Esophagus squamous epithelium (tissue), 5 donors: Measurements from ENCODE around the gene ACVR1B. TPM values are rescaled to one million over a fixed set of nuclear protein-coding genes. Genes with fewer than 3 reads are reported as not detected.
A peak's percentile ranks its signal among the peaks of the same experiment; 100 is the strongest.

Experiments
- DNase-seq: peaks from one replicate; lab custom pipeline; 2025; lab: John Stamatoyannopoulos, UW
- H3K27ac ChIP-seq, 4 donors: fragments of 200-600 bp; sonication (generic); one replicate each; pipeline ENCODE4 v1.5.1; 2016 to 2019; ENCODE audit warnings: mild to moderate bottlenecking in 1 of 4
- H3K27me3 ChIP-seq, 4 donors: fragments of 200-600 bp; sonication (generic); 1 replicate in 3 of 4; 2 replicates in 1 of 4; pipeline versions ENCODE4 v1.5.1 to v1.6.0; 2017 to 2021; ENCODE audit warnings: antibody characterized with exemption in 1 of 4
- H3K36me3 ChIP-seq, 3 donors: fragments of 200-600 bp; sonication (generic); one replicate each; pipeline ENCODE4 v1.5.1; 2016 to 2019
- H3K4me1 ChIP-seq, 3 donors: fragments of 200-600 bp; sonication (generic); one replicate each; pipeline ENCODE4 v1.5.1; 2017 to 2019
- H3K4me3 ChIP-seq, 4 donors: fragments of 200-600 bp; sonication (generic); 1 replicate in 3 of 4; 2 replicates in 1 of 4; pipeline ENCODE4 v1.5.1; 2016 to 2019; ENCODE audit warnings: mild to moderate bottlenecking in 2 of 4, moderate library complexity in 1 of 4
- H3K9me3 ChIP-seq, 3 donors: fragments of 200-600 bp; sonication (generic); one replicate each; pipeline ENCODE4 v1.5.1; 2016 to 2019
- POLR2A ChIP-seq, 4 donors: fragments of 450-650 bp; IDR thresholded peaks; one replicate each; pipeline ENCODE4 v1.6.1; 2017; ENCODE audit warnings: antibody characterized with exemption in 4 of 4, mild to moderate bottlenecking in 4 of 4, moderate library complexity in 3 of 4
- WGBS, 2 donors: methylation state at CpG; one replicate each; pipeline ENCODE4 v1.1.5; 2018; 5-methylcytosine and 5-hydroxymethylcytosine counted together
- intact Hi-C: fragments of 100-400 bp; cut with DNase I; formaldehyde crosslinking; loops from one replicate; pipeline ENCODE4 v1.15.0; 2022
- total RNA-seq, 4 donors: library from RNA; depleted of rRNA; stranded (reverse); fragments of >200 nt; gene quantifications; one replicate each; pipeline ENCODE4 v1.1.0, GENCODE V29; 2016
- TF ChIP-seq, protein P1 (sequence below), 6 experiments: fragments of 450-650 bp in 4 of 6; fragments of 200-600 bp in 2 of 6; sonication (generic) in 2 of 6; IDR thresholded peaks; one replicate each; pipeline ENCODE4 v1.5.1; 2016 to 2019; ENCODE audit warnings: antibody characterized with exemption in 6 of 6, mild to moderate bottlenecking in 4 of 6, moderate library complexity in 4 of 6
- donor health status: DM: yes; HTN: yes; CAD: no.

Gene ACVR1B
- total RNA-seq, result 10 to 100 TPM; 11.4 to 31.7 (median 16.8) TPM

DNA sequence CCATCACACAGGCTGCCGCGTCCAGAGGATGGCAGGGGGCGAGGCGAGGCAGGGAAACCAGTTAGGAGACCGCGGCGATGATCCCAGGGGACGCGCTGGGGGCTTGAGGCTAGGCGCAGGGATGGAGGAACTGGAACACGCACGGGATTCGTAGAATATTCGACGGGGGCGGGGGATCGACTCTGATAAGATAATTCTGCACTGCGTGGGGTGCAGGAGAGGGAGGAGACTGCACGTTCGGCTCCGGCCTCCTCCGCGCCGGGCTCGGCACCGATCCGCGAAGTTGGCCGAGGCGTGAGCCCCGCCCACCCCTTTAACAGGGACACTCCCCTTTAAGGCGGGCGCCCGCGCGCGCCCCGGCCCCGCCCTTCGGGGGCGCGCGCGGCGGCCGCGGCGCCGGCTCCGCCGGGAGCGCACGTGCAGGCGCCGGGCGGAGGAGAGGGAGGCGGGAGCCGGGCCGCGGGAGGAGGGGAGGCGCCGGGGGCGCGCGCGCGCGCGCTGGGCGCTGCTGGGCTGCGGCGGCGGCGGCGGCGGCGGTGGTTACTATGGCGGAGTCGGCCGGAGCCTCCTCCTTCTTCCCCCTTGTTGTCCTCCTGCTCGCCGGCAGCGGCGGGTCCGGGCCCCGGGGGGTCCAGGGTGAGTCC is at the start of gene ACVR1B:
Gene ACVR1B, plus strand, starts transcription at position 501 of the 644 bp plus-strand sequence. Its CDS starts 45 bp downstream, at position 546.
- Histone ChIP-seq H3K4me1 (peaks cover 10 to 48% (median 33%) of the 10 kb centered on the region in 3 donors), H3K27ac (peak within 1 kb of the TSS; percentile 89 to 98 (median 96)), H3K27me3 (no peaks in the 10 kb centered on the region), H3K4me3 (peak within 1 kb of the TSS; percentile 81 to 99 (median 94)), H3K36me3 (no peaks in the 10 kb centered on the region), H3K9me3 (no peaks in the 10 kb centered on the region)
- 0 to 2% methylated on average over 8 to 13 of the region's 86 CpGs for WGBS, 2 donors
- peak; percentile 46 for DNase-seq
- intact Hi-C loops, result no loop called here
- TF ChIP-seq POLR2A (IDR thresholded peaks at IDR 0.05), result peak in 2 of 4 donors; percentile 58 to 69
- TF ChIP-seq, protein P1, sequence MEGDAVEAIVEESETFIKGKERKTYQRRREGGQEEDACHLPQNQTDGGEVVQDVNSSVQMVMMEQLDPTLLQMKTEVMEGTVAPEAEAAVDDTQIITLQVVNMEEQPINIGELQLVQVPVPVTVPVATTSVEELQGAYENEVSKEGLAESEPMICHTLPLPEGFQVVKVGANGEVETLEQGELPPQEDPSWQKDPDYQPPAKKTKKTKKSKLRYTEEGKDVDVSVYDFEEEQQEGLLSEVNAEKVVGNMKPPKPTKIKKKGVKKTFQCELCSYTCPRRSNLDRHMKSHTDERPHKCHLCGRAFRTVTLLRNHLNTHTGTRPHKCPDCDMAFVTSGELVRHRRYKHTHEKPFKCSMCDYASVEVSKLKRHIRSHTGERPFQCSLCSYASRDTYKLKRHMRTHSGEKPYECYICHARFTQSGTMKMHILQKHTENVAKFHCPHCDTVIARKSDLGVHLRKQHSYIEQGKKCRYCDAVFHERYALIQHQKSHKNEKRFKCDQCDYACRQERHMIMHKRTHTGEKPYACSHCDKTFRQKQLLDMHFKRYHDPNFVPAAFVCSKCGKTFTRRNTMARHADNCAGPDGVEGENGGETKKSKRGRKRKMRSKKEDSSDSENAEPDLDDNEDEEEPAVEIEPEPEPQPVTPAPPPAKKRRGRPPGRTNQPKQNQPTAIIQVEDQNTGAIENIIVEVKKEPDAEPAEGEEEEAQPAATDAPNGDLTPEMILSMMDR (IDR thresholded peaks at IDR 0.05), result peak in 1 of 6 experiments; percentile 6

DNA sequence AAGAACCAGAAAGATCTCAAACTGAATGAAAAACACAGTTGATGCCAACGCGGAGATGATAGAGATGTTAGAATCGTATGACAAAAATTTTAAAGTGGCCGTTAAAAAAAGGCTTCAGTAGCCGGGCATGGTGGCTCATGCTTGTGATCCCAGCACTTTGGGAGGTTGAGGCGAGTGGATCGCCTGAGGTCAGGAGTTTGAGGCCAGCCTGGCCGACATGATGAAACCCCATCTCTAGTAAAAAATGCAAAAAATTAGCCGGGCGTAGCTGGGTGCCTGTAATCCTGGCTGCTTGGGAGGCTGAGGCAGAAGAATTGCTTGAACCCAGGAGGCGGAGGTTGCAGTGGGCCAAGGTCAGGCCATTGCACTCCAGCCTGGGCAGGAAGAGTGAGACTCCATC is 49.6 kb upstream of the ACVR1B start:
- peaks cover 11 to 34% (median 13%) of the 10 kb centered on the region in 3 donors for H3K4me1 ChIP-seq
- no peak overlapping the region for H3K4me3 ChIP-seq
- H3K36me3 ChIP-seq, result no peaks in the 10 kb centered on the region
- H3K27ac ChIP-seq, result no peak overlapping the region
- no peaks in the 10 kb centered on the region for H3K9me3 ChIP-seq
- TF ChIP-seq, protein P1 (IDR thresholded peaks at IDR 0.05), result no peak
- TF ChIP-seq POLR2A (IDR thresholded peaks at IDR 0.05), result no peak
- peaks cover 0 to 8% (median 0%) of the 10 kb centered on the region in 4 donors for H3K27me3 ChIP-seq
- no peak for DNase-seq
- 88 to 89% methylated on average over 11 of the region's 11 CpGs for WGBS, 2 donors
- intact Hi-C loops, result no loop called here

DNA sequence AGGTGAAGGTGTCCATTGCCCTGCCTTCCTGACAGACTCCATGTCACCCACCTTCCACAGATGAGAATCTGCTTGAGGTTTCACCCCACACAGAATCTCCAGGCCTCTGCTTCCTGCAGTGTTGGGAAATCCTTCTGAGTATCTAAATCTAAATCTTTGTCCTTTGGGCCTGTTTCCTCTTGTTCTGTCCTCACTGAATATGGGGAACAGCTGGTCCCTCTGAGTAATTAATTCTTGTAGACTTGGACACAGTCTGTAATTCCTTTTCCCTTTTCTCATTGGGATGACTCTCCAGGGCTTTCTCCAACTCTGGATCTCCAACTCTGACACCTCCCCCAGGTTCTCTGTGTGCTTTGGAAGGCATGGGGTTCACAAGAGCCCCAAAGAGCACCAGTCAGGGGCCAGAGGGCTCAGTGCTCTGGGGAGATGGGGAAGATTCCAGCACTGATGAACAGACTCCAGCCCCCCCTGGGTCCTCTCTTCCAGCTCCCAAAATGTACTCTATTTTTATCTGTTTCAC is 46.5 kb upstream of the ACVR1B start:
- no peak for DNase-seq
- peak overlapping the region in 1 of 4 donors; percentile 35 for H3K4me3 ChIP-seq
- intact Hi-C loops, result no loop called here

DNA sequence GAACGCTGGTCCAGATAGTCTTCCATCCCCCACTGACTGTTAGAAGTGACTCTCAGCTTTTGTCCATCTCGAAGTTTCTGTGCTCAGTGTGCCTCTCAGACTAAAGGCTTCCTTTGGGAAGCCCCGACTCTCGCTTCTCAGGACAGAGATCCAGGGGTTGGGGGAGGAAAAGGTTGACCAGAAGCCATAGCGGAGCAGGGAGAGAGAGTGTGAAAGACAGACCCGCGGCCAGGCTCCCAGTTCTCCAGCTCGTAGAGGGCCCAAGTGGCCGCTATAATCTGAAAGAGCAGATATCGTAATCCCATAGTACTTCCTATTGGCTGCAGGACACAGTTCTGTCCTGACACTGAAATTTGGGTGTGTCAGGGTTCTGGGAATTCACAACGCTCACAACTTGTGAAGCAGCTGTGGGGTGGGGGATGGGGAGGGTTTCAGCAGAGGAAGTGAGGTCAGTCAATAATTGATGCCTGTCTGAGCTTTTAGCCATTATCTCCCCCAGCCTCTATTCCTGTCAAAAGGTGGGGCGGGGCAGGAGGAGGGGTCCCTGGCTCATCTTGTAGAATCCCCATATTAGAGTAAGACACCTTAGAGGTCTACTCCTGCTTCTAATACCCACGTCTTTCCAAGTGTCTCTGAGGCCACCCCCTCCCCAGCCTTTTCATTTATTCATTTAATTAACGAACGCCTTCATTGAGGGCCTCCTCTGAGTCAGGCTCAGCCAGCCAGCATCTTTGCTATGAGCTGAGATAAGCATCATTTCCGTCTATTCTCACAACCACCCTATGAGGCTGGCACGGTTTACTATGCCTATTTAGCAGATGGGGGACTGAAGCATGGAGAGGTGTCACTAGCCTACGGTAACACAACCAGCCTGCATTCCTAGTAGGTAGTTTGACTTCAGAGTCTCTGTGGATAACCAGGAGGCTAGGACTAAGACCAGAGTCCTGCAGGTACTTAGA is 45.7 kb upstream of the ACVR1B start:
- no peaks in the 10 kb centered on the region for H3K9me3 ChIP-seq
- intact Hi-C loops, result no loop called here
- peak overlapping the region; percentile 80 to 95 (median 88) for H3K27ac ChIP-seq
- DNase-seq, result no peak
- TF ChIP-seq POLR2A (IDR thresholded peaks at IDR 0.05), result no peak
- TF ChIP-seq, protein P1 (IDR thresholded peaks at IDR 0.05), result no peak
- WGBS, 2 donors, result 46 to 62% methylated on average over 11 to 15 of the region's 18 CpGs
- peaks cover 20 to 49% (median 23%) of the 10 kb centered on the region in 3 donors for H3K4me1 ChIP-seq
- peak overlapping the region in 1 of 4 donors; percentile 77 for H3K4me3 ChIP-seq
- H3K36me3 ChIP-seq, result no peaks in the 10 kb centered on the region
- peaks cover 0 to 39% (median 4%) of the 10 kb centered on the region in 4 donors for H3K27me3 ChIP-seq

More for the DNA sequence above, 46.5 kb upstream of the ACVR1B start:
- Histone ChIP-seq H3K36me3 (no peaks in the 10 kb centered on the region), H3K9me3 (no peaks in the 10 kb centered on the region), H3K27me3 (peaks cover 0 to 34% (median 4%) of the 10 kb centered on the region in 4 donors), H3K27ac (peak overlapping the region; percentile 26 to 95 (median 88)), H3K4me1 (peaks cover 13 to 42% (median 17%) of the 10 kb centered on the region in 3 donors)
- TF ChIP-seq POLR2A (IDR thresholded peaks at IDR 0.05), result no peak
- TF ChIP-seq, protein P1 (IDR thresholded peaks at IDR 0.05), result no peak
